K562 (cell line): ENCODE measurements around the gene COL25A1. TPM values are rescaled to one million over a fixed set of nuclear protein-coding genes. Genes with fewer than 3 reads are reported as not detected.

Source experiments
- ELF1 ChIP-seq: fragments of 200-800 bp; sonication (Bioruptor generic); IDR thresholded peaks from 2 replicates; pipeline ENCODE4 v1.6.1; 2016; ENCODE audit warnings: missing genetic modification characterization, missing compliant biosample characterization
- HDAC2 ChIP-seq: fragments of 450-650 bp; IDR thresholded peaks from 2 replicates; pipeline ENCODE4 v1.6.1; 2016; ENCODE audit warnings: mild to moderate bottlenecking
- HIVEP1 ChIP-seq: fragments of 250-450 bp; sonication (Bioruptor Pico); IDR thresholded peaks from 2 replicates; pipeline ENCODE4 v1.4.0; 2020; ENCODE audit warnings: mild to moderate bottlenecking
- ILF3 ChIP-seq: fragments of 450-650 bp; IDR thresholded peaks from 2 replicates; pipeline ENCODE4 v1.6.1; 2018; ENCODE audit warnings: antibody characterized with exemption, mild to moderate bottlenecking, moderate library complexity, borderline replicate concordance
- IRF2 ChIP-seq: sonication (generic); formaldehyde crosslinking; IDR thresholded peaks from 2 replicates; pipeline ENCODE4 v1.8.1; 2022; ENCODE audit warnings: mild to moderate bottlenecking, missing genetic modification reagents
- MEF2A ChIP-seq: IDR thresholded peaks from 2 replicates; pipeline ENCODE4 v1.6.1; 2011; ENCODE audit warnings: low read depth, mild to moderate bottlenecking, low read length, moderate library complexity; ENCODE audit not compliant: control insufficient read depth
- MEF2D ChIP-seq: conservative IDR thresholded peaks from 2 replicates; pipeline ENCODE4 v1.6.1; 2016; ENCODE audit warnings: low read depth, missing genetic modification characterization, missing compliant biosample characterization
- NFIX ChIP-seq: fragments of 250-450 bp; sonication (Bioruptor Pico); IDR thresholded peaks from 2 replicates; pipeline ENCODE4 v1.4.0; 2020; ENCODE audit warnings: low read depth, mild to moderate bottlenecking, moderate library complexity
- POLR2H ChIP-seq: IDR thresholded peaks from 2 replicates; pipeline ENCODE4 v1.6.1; 2016; ENCODE audit warnings: missing genetic modification characterization, low read depth, mild to moderate bottlenecking, control low read depth, missing compliant biosample characterization, moderate library complexity
- RAD51 ChIP-seq: fragments of 450-650 bp; IDR thresholded peaks from 2 replicates; pipeline ENCODE4 v1.7.1; 2016; ENCODE audit warnings: low read depth, mild to moderate bottlenecking, borderline replicate concordance
- RBFOX2 ChIP-seq: fragments of 200-400 bp; formaldehyde crosslinking; IDR thresholded peaks from 2 replicates; pipeline ENCODE4 v1.6.1; 2017; ENCODE audit warnings: low read depth, mild to moderate bottlenecking, low read length, moderate library complexity
- RBM17 ChIP-seq: fragments of 200-400 bp; formaldehyde crosslinking; IDR thresholded peaks from 2 replicates; pipeline ENCODE4 v1.6.1; 2017; ENCODE audit warnings: low read depth, mild to moderate bottlenecking, low read length, borderline replicate concordance
- RBM22 ChIP-seq: fragments of 200-400 bp; formaldehyde crosslinking; IDR thresholded peaks from 2 replicates; pipeline ENCODE4 v1.6.1; 2018; ENCODE audit warnings: low read length, low read depth; ENCODE audit not compliant: poor library complexity, severe bottlenecking
- SP2 ChIP-seq: IDR thresholded peaks from 2 replicates; pipeline ENCODE4 v1.6.1; 2011; ENCODE audit warnings: mild to moderate bottlenecking, low read depth, low read length, moderate library complexity; ENCODE audit not compliant: poor library complexity, severe bottlenecking; ENCODE audit errors: extremely low read depth
- TCFL5 ChIP-seq: fragments of 250-450 bp; sonication (Bioruptor Pico); conservative IDR thresholded peaks from 2 replicates; pipeline ENCODE4 v1.6.1; 2021; ENCODE audit warnings: mild to moderate bottlenecking, moderate library complexity, matching md5 sums
- ZBTB8A ChIP-seq: fragments of 450-650 bp; IDR thresholded peaks from 2 replicates; pipeline ENCODE4 v1.6.1; 2018; ENCODE audit warnings: mild to moderate bottlenecking, moderate library complexity; ENCODE audit not compliant: partially characterized antibody
- ZNF165 ChIP-seq: fragments of 250-450 bp; sonication (Bioruptor Pico); IDR thresholded peaks from 2 replicates; pipeline ENCODE4 v1.4.0; 2020; ENCODE audit warnings: borderline replicate concordance
- ZNF184 ChIP-seq: sonication (generic); formaldehyde crosslinking; IDR thresholded peaks from 2 replicates; pipeline ENCODE4 v1.5.0; 2020; ENCODE audit warnings: missing genetic modification reagents
- ZNF197 ChIP-seq: fragments of 200-800 bp; sonication (Bioruptor generic); IDR thresholded peaks from 2 replicates; pipeline ENCODE4 v1.6.1; 2016; ENCODE audit warnings: low read depth, missing genetic modification characterization, missing compliant biosample characterization
- ZNF408 ChIP-seq: fragments of 250-450 bp; sonication (Bioruptor Pico); IDR thresholded peaks from 2 replicates; pipeline ENCODE4 v1.4.0; 2020; ENCODE audit warnings: low read depth, mild to moderate bottlenecking, moderate library complexity
- ZNF830 ChIP-seq: fragments of 250-450 bp; sonication (Bioruptor Pico); IDR thresholded peaks from 2 replicates; pipeline ENCODE4 v1.5.0; 2021; ENCODE audit warnings: mild to moderate bottlenecking
- polyA plus RNA-seq, 8 experiments: library from polyadenylated mRNA; depleted of rRNA in 4 of 8; stranded (reverse) in 5 of 8; unstranded in 3 of 8; fragments of >200 nt; fragmentation: Nextera tagmentation in 2 of 8; fragmentation: Illumina TruSeq in 1 of 8; extraction: Ambion mirVana in 2 of 8; extraction: Trizol in 1 of 8; gene quantifications; 2 replicates each; pipeline versions ENCODE4 v1.2.1 to v1.2.3, GENCODE V29; 2011 to 2014; ENCODE audit warnings: inconsistent platforms in 1 of 8, missing spikeins in 1 of 8
- total RNA-seq, 7 experiments: library from RNA; depleted of rRNA in 6 of 7; stranded (reverse); fragments of >200 nt in 6 of 7; fragmentation: Illumina TruSeq in 2 of 7; extraction: Trizol in 2 of 7; gene quantifications; 2 replicates each; pipeline versions ENCODE4 v1.2.1 to v1.2.3, GENCODE V29; 2011 to 2021; ENCODE audit warnings: low replicate concordance in 1 of 7
- TF ChIP-seq, protein P1 (sequence below): sonication (generic); formaldehyde crosslinking; IDR thresholded peaks from 2 replicates; pipeline ENCODE4 v1.8.1; 2022; ENCODE audit warnings: missing genetic modification reagents
- TF ChIP-seq, protein P2 (sequence below), 3 experiments: fragments of 200-800 bp in 1 of 3; sonication (Bioruptor generic) in 1 of 3; sonication (generic) in 1 of 3; formaldehyde crosslinking in 1 of 3; IDR thresholded peaks; 2 replicates each; pipeline versions ENCODE4 v1.6.1 to v1.8.0; 2016 to 2022; ENCODE audit warnings: mild to moderate bottlenecking in 2 of 3, missing compliant biosample characterization in 2 of 3, missing genetic modification characterization in 2 of 3, missing genetic modification reagents in 1 of 3
- TF ChIP-seq, protein P3 (sequence below): sonication (generic); formaldehyde crosslinking; IDR thresholded peaks from 2 replicates; pipeline ENCODE4 v1.8.1; 2023; ENCODE audit warnings: mild to moderate bottlenecking, missing genetic modification reagents, moderate library complexity

COL25A1 gene
- total and polyA plus RNA-seq, 9 of the 15 experiments (the other 6 are each of a cell fraction or from before 2014, with no cell fraction given): 0.03 to 0.62 (median 0.27) TPM

DNA sequence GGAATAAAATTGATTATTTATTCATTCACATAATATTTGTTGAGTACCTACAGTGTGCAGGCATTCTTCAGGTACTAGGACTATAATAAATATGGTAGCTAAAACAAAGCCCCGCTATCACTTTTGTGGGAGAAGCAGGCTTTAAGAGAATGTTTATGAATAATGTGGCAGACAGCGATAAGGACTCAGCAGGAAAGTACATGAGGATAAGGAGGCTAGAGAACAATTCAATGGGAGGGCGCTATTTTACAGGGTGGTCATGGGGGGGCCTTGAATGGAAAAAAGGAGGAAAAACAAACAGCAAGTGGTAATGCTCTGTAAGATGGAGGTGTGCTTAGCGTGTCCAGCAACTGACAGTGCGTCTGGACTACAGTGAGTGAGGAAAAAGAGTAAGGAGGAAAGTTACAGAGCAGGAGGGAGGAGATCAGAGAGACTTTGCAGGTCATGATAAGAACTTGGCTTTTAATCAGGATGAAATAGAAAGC lies 275.4 kb downstream of the COL25A1 start (continued):
- no peak for TF ChIP-seq POLR2H (tag)
- TF ChIP-seq MEF2D (tag): no peak
- TF ChIP-seq HIVEP1 (CRISPR knock-in tag): no peak
- TF ChIP-seq MEF2A: no peak
- no peak for TF ChIP-seq ELF1 (tag)
- TF ChIP-seq SP2: no peak
- TF ChIP-seq ZNF184 (CRISPR knock-in tag): no peak
- TF ChIP-seq RAD51: no peak
- TF ChIP-seq, protein P1, sequence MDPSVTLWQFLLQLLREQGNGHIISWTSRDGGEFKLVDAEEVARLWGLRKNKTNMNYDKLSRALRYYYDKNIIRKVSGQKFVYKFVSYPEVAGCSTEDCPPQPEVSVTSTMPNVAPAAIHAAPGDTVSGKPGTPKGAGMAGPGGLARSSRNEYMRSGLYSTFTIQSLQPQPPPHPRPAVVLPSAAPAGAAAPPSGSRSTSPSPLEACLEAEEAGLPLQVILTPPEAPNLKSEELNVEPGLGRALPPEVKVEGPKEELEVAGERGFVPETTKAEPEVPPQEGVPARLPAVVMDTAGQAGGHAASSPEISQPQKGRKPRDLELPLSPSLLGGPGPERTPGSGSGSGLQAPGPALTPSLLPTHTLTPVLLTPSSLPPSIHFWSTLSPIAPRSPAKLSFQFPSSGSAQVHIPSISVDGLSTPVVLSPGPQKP (CRISPR knock-in tag): no peak
- no peak; the same call in 1 of the 2 replicates for TF ChIP-seq HDAC2
- TF ChIP-seq, protein P2, sequence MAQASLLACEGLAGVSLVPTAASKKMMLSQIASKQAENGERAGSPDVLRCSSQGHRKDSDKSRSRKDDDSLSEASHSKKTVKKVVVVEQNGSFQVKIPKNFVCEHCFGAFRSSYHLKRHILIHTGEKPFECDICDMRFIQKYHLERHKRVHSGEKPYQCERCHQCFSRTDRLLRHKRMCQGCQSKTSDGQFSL (CRISPR knock-in tag; IDR thresholded peaks at IDR 0.05): no peak
- TF ChIP-seq, protein P2 (tag; IDR thresholded peaks at IDR 0.05): no peak; a peak in 1 of 4 replicates
- no peak for TF ChIP-seq ZNF165
- TF ChIP-seq NFIX (CRISPR knock-in tag): no peak
- no peak for TF ChIP-seq ZNF408
- TF ChIP-seq, protein P3, sequence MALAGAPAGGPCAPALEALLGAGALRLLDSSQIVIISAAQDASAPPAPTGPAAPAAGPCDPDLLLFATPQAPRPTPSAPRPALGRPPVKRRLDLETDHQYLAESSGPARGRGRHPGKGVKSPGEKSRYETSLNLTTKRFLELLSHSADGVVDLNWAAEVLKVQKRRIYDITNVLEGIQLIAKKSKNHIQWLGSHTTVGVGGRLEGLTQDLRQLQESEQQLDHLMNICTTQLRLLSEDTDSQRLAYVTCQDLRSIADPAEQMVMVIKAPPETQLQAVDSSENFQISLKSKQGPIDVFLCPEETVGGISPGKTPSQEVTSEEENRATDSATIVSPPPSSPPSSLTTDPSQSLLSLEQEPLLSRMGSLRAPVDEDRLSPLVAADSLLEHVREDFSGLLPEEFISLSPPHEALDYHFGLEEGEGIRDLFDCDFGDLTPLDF: no peak
- TF ChIP-seq ILF3: no peak
- no peak for TF ChIP-seq RBFOX2
- TF ChIP-seq RBM22: no peak
- TF ChIP-seq IRF2 (CRISPR knock-in tag): no peak
- TF ChIP-seq ZBTB8A: no peak
- TF ChIP-seq RBM17: no peak
- no peak for TF ChIP-seq ZNF830 (CRISPR knock-in tag)
- TF ChIP-seq TCFL5: no peak
- TF ChIP-seq ZNF197 (CRISPR knock-in tag): no peak
